Heart left ventricle (tissue), 13 donors: Measurements from ENCODE around the gene GPR171.

Source experiments
- POLR2A ChIP-seq, 2 donors: fragments of 450-650 bp; IDR thresholded peaks; one replicate each; pipeline ENCODE4 v1.6.1; 2017; ENCODE audit warnings: antibody characterized with exemption in 2 of 2, mild to moderate bottlenecking in 2 of 2, moderate library complexity in 2 of 2
- TF ChIP-seq, protein P1 (sequence below), 12 donors: fragments of 200-600 bp; sonication (generic) in 4 of 12; IDR thresholded peaks; one replicate each; pipeline versions ENCODE4 v1.5.0 to v1.8.0; 2018 to 2022; ENCODE audit warnings: antibody characterized with exemption in 12 of 12, mild to moderate bottlenecking in 5 of 12
- donor health status: ischemic (EF 13 %, LVEDD 7.1; RV severe dilation, severe dysfunction).
- donor health status: DM: no; HTN: yes; CAD: no.
- donor health status: DM: no; HTN: no; CAD: no.
- donor health status: ischemic (EF 25% LVEDD 6.9; RV normal size, moderate dysfunction).
- donor health status: ischemic (EF 25% LVEDD 5.7; RV mildly dilated, moderate dysfunction).
- donor health status: ischemic (EF 35%, LVEDD 5.7; RV mildly dilated, moderate dysfunction).
- donor health status: nonischemic (EF 11% LVEDD 7.7; RV severe dilation, severe dysfunction).
- donor health status: DM: yes; HTN: yes; CAD: no.
- donor health status: PGD.
- donor health status: ischemic (EF 29% LVEDD 5.4; RV normal size, mild dysfunction).
- donor health status: nonischemic (EF 23%, LVEDD 6.1; RV moderate dilation, normal function).

DNA sequence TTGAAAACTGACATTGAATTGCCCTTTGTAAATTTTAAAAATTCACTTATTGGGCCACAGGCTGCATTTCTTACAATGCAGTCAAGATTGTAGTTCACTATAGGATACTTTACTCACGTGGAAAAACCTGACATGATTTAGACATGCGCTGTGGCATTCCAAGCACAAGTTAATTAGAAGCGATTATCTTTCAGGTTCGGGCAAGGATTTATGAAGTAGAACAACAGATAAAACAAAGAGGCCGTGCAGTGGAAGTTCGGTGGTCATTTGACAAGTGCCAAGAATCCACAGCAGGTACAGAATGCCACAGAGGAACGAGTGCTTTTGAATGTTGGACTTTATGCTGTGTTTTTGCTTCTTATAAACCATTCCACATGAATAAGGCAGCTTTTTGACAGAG is 37.8 kb downstream of the GPR171 start:
- TF ChIP-seq, protein P1, sequence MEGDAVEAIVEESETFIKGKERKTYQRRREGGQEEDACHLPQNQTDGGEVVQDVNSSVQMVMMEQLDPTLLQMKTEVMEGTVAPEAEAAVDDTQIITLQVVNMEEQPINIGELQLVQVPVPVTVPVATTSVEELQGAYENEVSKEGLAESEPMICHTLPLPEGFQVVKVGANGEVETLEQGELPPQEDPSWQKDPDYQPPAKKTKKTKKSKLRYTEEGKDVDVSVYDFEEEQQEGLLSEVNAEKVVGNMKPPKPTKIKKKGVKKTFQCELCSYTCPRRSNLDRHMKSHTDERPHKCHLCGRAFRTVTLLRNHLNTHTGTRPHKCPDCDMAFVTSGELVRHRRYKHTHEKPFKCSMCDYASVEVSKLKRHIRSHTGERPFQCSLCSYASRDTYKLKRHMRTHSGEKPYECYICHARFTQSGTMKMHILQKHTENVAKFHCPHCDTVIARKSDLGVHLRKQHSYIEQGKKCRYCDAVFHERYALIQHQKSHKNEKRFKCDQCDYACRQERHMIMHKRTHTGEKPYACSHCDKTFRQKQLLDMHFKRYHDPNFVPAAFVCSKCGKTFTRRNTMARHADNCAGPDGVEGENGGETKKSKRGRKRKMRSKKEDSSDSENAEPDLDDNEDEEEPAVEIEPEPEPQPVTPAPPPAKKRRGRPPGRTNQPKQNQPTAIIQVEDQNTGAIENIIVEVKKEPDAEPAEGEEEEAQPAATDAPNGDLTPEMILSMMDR (IDR thresholded peaks at IDR 0.05), result no peak
- no peak for TF ChIP-seq POLR2A (IDR thresholded peaks at IDR 0.05)
